ENCODE data around the gene USP47. TPM values are rescaled to one million over a fixed set of nuclear protein-coding genes. Genes with fewer than 3 reads are reported as not detected.

Gene USP47
- total RNA-seq, 4 donors from 2014 or later, result 72.7 to 125 (median 86.6) TPM

- TF ChIP-seq, protein P1, sequence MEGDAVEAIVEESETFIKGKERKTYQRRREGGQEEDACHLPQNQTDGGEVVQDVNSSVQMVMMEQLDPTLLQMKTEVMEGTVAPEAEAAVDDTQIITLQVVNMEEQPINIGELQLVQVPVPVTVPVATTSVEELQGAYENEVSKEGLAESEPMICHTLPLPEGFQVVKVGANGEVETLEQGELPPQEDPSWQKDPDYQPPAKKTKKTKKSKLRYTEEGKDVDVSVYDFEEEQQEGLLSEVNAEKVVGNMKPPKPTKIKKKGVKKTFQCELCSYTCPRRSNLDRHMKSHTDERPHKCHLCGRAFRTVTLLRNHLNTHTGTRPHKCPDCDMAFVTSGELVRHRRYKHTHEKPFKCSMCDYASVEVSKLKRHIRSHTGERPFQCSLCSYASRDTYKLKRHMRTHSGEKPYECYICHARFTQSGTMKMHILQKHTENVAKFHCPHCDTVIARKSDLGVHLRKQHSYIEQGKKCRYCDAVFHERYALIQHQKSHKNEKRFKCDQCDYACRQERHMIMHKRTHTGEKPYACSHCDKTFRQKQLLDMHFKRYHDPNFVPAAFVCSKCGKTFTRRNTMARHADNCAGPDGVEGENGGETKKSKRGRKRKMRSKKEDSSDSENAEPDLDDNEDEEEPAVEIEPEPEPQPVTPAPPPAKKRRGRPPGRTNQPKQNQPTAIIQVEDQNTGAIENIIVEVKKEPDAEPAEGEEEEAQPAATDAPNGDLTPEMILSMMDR (IDR thresholded peaks at IDR 0.05; ENCODE audit: low read depth), result no peak
Measured at GRCh38 chr11:11960687-11961086, 118.9 kb downstream of the USP47 start.

DNA sequence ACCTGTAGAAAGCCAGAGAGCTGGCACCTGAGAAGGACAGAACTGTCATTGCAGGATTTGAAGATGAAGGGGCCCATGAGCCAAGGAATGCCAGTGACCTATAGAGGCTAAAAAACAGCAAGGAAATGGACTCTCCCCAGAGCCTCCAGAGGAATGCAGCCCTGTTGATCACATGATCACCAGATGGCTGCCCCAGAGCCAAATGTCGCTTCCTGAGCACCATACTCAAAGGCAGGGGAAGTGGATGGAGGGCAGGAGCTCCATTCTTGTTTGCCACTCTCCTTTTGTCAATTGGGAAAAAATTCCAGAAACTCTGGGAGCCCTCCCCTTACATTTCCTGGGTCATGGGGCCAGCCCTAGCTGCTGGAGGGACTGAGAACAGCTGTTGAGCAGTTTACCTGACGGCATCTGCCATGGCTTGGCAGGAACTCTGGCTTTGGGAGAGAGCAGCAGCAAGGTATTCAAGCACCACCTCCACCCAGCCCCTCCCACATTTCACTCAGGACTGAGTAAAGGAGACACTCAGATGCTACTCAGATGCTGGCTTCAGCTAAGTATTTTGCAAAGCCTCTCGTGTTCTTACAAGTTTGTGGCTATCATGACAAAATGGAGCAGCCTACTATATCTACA lies 119.7 kb downstream of the USP47 start:
- TF ChIP-seq, protein P1 (IDR thresholded peaks at IDR 0.05; ENCODE audit: low read depth), result no peak

GRCh38 chr11:11963067-11963466 lies 121.3 kb downstream of the USP47 start:
- TF ChIP-seq, protein P1 (IDR thresholded peaks at IDR 0.05; ENCODE audit: low read depth), result no peak

- TF ChIP-seq, protein P1 (IDR thresholded peaks at IDR 0.05; ENCODE audit: low read depth), result no peak
Measured at GRCh38 chr11:11963842-11964773, 122.3 kb downstream of the USP47 start.

DNA sequence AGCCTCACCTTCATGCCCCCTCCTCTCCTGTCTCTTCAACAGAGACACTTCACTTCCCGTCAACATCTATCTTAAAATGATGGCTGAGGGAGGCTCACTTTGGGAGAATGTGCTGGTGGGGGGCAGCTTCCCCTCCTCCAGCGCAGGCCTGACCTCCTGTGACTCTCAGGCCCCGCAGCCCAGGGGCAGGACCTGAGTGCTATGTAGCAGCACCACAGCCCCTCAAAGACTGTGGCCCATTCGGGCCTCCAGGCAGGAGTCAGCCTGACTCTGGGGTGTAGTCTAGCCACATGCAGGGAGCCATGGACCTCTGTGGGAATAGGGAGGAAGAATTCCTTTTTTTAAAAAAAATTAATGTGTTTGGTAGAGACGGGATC lies 123.0 kb downstream of the USP47 start:
- TF ChIP-seq, protein P1 (IDR thresholded peaks at IDR 0.05; ENCODE audit: low read depth), result no peak

DNA sequence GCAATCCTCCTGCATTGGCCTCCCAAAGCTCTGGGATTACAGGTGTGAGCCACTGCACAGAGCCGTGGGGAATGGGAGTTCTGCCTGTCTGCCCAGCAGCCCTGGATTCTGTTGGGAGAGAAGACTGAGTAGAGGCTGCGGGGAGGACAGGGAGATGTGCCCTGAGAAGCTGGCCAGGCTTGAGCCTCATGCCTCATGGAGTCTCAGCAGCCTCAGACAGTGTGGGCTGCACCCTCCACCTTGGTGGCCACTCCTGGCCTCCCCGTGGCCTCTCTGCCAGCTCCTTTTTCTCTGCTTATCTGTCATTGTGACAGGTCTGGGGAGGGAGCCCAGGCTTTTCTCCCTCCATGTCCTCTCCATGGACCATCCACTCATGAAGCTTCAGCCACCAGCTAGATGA lies 123.4 kb downstream of the USP47 start:
- TF ChIP-seq, protein P1 (IDR thresholded peaks at IDR 0.05; ENCODE audit: low read depth), result no peak

- TF ChIP-seq, protein P1 (IDR thresholded peaks at IDR 0.05; ENCODE audit: low read depth), result no peak
Measured at GRCh38 chr11:11965656-11966353, 124.0 kb downstream of the USP47 start.

Measured in subcutaneous adipose tissue (tissue), 4 donors.